AG04450 (cell line): ENCODE data around the gene SSBP4. TPM values are rescaled to one million over a fixed set of nuclear protein-coding genes. Genes with fewer than 3 reads are reported as not detected.
A peak's percentile ranks its signal among the peaks of the same experiment; 100 is the strongest.

ENCODE experiments used
- CTCF ChIA-PET: fragments of 300-600, 350-600 bp; formaldehyde crosslinking; extraction: SDS; loops from one replicate; lab custom pipeline; 2022; ENCODE audit warnings: antibody characterized with exemption, inconsistent platforms; lab: Charles Lee
- POLR2A ChIA-PET: fragments of 350-600 bp; formaldehyde crosslinking; extraction: SDS; loops from one replicate; lab custom pipeline; 2021; ENCODE audit warnings: antibody characterized with exemption, inconsistent platforms; lab: Yijun Ruan, JAX
- DNase-seq: peaks from one replicate; pipeline ENCODE4 v3.0.0-alpha.2; 2011; ENCODE audit warnings: low read depth, low spot score
- H3K27ac ChIP-seq: one replicate; pipeline ENCODE4 v1.5.1; 2012; ENCODE audit warnings: low read depth, low read length, control low read depth
- H3K27me3 ChIP-seq: one replicate; pipeline ENCODE4 v1.6.0; 2012; ENCODE audit warnings: low read length; ENCODE audit not compliant: control insufficient read depth, insufficient read depth
- H3K4me3 ChIP-seq: 2 replicates; pipeline ENCODE4 v1.5.1; 2011; ENCODE audit warnings: mild to moderate bottlenecking, low read depth, low read length, control low read depth
- H3K9me3 ChIP-seq: 2 replicates; pipeline ENCODE4 v1.5.1; 2012; ENCODE audit warnings: low read length; ENCODE audit not compliant: control insufficient read depth, insufficient read depth
- polyA plus RNA-seq: library from polyadenylated mRNA; depleted of rRNA; stranded (reverse); fragments of >200 nt; gene quantifications from 2 replicates; pipeline ENCODE4 v1.2.3, GENCODE V29; 2011
- TF ChIP-seq, protein P1 (sequence below): IDR thresholded peaks from 2 replicates; pipeline ENCODE4 v1.5.1; 2011; ENCODE audit warnings: low read depth, low read length, control low read depth, inconsistent platforms

The SSBP4 gene
- polyA plus RNA-seq, 1 experiment: 9.4 TPM

DNA sequence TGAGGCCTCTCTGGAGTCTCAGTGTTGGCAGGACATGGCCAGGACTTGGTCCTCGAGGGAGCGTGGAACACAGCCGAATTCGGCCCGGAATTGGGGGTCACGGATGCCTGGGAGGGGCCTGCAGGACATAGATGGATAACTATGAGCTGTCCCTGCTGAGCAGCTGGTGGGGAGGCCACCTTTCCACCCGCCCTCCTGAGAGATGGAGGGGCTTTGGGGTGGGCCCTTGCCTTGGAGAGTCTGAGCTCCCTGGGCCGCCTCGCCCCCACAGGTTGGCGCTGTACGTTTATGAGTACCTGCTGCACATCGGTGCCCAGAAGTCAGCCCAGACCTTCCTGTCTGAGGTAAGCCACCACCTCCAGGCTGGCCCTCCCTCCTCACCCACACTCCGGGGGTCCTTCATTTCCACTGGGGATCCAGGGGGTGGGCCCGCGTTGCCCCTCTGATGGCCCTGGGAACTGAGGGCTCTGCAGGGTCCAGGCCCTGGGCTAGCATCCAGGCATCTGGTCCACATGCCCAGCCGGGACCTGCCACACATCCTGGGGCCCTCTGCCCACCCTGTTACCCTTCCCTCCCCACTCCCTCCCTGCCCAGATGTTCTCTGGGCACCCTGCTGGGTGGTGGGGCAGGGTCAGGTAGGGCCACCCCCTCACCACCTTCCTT is 8.0 kb downstream of the SSBP4 start:
- no peak for DNase-seq
- TF ChIP-seq, protein P1, sequence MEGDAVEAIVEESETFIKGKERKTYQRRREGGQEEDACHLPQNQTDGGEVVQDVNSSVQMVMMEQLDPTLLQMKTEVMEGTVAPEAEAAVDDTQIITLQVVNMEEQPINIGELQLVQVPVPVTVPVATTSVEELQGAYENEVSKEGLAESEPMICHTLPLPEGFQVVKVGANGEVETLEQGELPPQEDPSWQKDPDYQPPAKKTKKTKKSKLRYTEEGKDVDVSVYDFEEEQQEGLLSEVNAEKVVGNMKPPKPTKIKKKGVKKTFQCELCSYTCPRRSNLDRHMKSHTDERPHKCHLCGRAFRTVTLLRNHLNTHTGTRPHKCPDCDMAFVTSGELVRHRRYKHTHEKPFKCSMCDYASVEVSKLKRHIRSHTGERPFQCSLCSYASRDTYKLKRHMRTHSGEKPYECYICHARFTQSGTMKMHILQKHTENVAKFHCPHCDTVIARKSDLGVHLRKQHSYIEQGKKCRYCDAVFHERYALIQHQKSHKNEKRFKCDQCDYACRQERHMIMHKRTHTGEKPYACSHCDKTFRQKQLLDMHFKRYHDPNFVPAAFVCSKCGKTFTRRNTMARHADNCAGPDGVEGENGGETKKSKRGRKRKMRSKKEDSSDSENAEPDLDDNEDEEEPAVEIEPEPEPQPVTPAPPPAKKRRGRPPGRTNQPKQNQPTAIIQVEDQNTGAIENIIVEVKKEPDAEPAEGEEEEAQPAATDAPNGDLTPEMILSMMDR: no peak
- ChIA-PET POLR2A (no interaction called here), CTCF (interaction anchor here (1.1 kb wide), 1 partner anchor 148 kb away, joined by 4 read pairs; no protein-coding TSS in a partner anchor)
- Histone ChIP-seq H3K9me3 (no peaks in the 10 kb centered on the region), H3K27ac (no peak overlapping the region), H3K4me3 (no peak overlapping the region), H3K27me3 (no peaks in the 10 kb centered on the region)

GRCh38 chr19:18427743-18428113 is 8.5 kb downstream of the SSBP4 start:
- ChIA-PET POLR2A (interaction anchor here (1.6 kb wide), 1 partner anchor 9 kb away, joined by 6 read pairs; the partner anchor contains the start of gene SSBP4), CTCF (interaction anchor here (1.1 kb wide), 1 partner anchor 148 kb away, joined by 4 read pairs; no protein-coding TSS in a partner anchor)
- no peaks in the 10 kb centered on the region for H3K27me3 ChIP-seq
- TF ChIP-seq, protein P1: no peak
- no peak overlapping the region for H3K4me3 ChIP-seq
- no peak overlapping the region for H3K27ac ChIP-seq
- no peak for DNase-seq
- no peaks in the 10 kb centered on the region for H3K9me3 ChIP-seq

GRCh38 chr19:18428173-18428786 is 9.1 kb downstream of the SSBP4 start:
- no peaks in the 10 kb centered on the region for H3K27me3 ChIP-seq
- TF ChIP-seq, protein P1: no peak
- H3K27ac ChIP-seq: no peak overlapping the region
- ChIA-PET CTCF (interaction anchor here (1.1 kb wide), 1 partner anchor 149 kb away, joined by 4 read pairs; no protein-coding TSS in a partner anchor), POLR2A (interaction anchor here (1.6 kb wide), 1 partner anchor 9 kb away, joined by 6 read pairs; the partner anchor contains the start of gene SSBP4)
- H3K4me3 ChIP-seq: no peak overlapping the region
- H3K9me3 ChIP-seq: no peaks in the 10 kb centered on the region
- no peak for DNase-seq

- TF ChIP-seq, protein P1: no peak
- no peak for DNase-seq
- H3K4me3 ChIP-seq: no peak overlapping the region
- no peaks in the 10 kb centered on the region for H3K27me3 ChIP-seq
- no peaks in the 10 kb centered on the region for H3K9me3 ChIP-seq
- peak overlapping the region; percentile 21 for H3K27ac ChIP-seq
- POLR2A ChIA-PET: interaction anchor here (1.6 kb wide), 1 partner anchor 10 kb away, joined by 6 read pairs; the partner anchor contains the start of gene SSBP4
- CTCF ChIA-PET: no interaction called here
Observed at GRCh38 chr19:18428787-18429674, 9.8 kb downstream of the SSBP4 start.
